H9 (cell line): ENCODE data around the gene SPAG4. TPM values are rescaled to one million over a fixed set of nuclear protein-coding genes. Genes with fewer than 3 reads are reported as not detected.

Experiments
- DNase-seq: peaks from one replicate; pipeline ENCODE4 v3.0.0-alpha.2; 2017
- H2AFZ ChIP-seq: one replicate; pipeline ENCODE4 v1.6.1; 2013; ENCODE audit warnings: mild to moderate bottlenecking, low read length, control low read depth, moderate library complexity
- H2AK5ac ChIP-seq: 2 replicates; pipeline ENCODE4 v1.6.1; 2013; ENCODE audit warnings: low read length, control low read depth, mixed read lengths; ENCODE audit not compliant: insufficient read length
- H2BK120ac ChIP-seq: one replicate; pipeline ENCODE4 v1.6.1; 2013; ENCODE audit warnings: low read depth, mild to moderate bottlenecking, low read length, control low read depth, inconsistent platforms; ENCODE audit not compliant: poor library complexity, severe bottlenecking
- H2BK12ac ChIP-seq: 2 replicates; pipeline ENCODE4 v1.6.1; 2013; ENCODE audit warnings: low read length, control low read depth, mixed read lengths, low read depth; ENCODE audit not compliant: insufficient read length
- H2BK15ac ChIP-seq: 2 replicates; pipeline ENCODE4 v1.6.1; 2013; ENCODE audit warnings: low read depth, low read length, control low read depth
- H2BK20ac ChIP-seq: one replicate; pipeline ENCODE4 v1.6.1; 2013; ENCODE audit warnings: low read depth, mild to moderate bottlenecking, low read length, control low read depth, inconsistent platforms; ENCODE audit not compliant: poor library complexity, severe bottlenecking
- H2BK5ac ChIP-seq: 2 replicates; pipeline ENCODE4 v1.6.1; 2013; ENCODE audit warnings: low read length, control low read depth, mixed read lengths; ENCODE audit not compliant: insufficient read length
- H3K14ac ChIP-seq: 2 replicates; pipeline ENCODE4 v1.6.1; 2013; ENCODE audit warnings: low read length, control low read depth; ENCODE audit not compliant: insufficient read depth
- H3K18ac ChIP-seq: 2 replicates; pipeline ENCODE4 v1.6.1; 2013; ENCODE audit warnings: low read depth, mild to moderate bottlenecking, mixed read lengths, low read length, control low read depth; ENCODE audit not compliant: insufficient read length
- H3K23ac ChIP-seq: 2 replicates; pipeline ENCODE4 v1.6.1; 2013; ENCODE audit warnings: low read length, control low read depth, mixed read lengths, low read depth; ENCODE audit not compliant: insufficient read length
- H3K23me2 ChIP-seq: 2 replicates; pipeline ENCODE4 v1.6.1; 2013; ENCODE audit warnings: low read depth, mild to moderate bottlenecking, mixed read lengths, low read length, control low read depth; ENCODE audit not compliant: insufficient read length, poor library complexity, severe bottlenecking
- H3K27ac ChIP-seq: 2 replicates; pipeline ENCODE4 v1.5.1; 2013; ENCODE audit warnings: low read length, control low read depth, mixed read lengths, low read depth; ENCODE audit not compliant: insufficient read length
- H3K27me3 ChIP-seq: 2 replicates; pipeline ENCODE4 v1.6.1; 2013; ENCODE audit warnings: low read length, control low read depth, inconsistent platforms; ENCODE audit not compliant: insufficient read depth
- H3K4ac ChIP-seq: 2 replicates; pipeline ENCODE4 v1.6.1; 2013; ENCODE audit warnings: low read depth, mild to moderate bottlenecking, control low read depth, inconsistent platforms, low read length, moderate library complexity
- H3K4me1 ChIP-seq: 2 replicates; pipeline ENCODE4 v1.6.1; 2013; ENCODE audit warnings: low read length, control low read depth, inconsistent platforms; ENCODE audit not compliant: insufficient read depth
- H3K4me2 ChIP-seq: 2 replicates; pipeline ENCODE4 v1.6.1; 2013; ENCODE audit warnings: low read length, control low read depth, mixed read lengths; ENCODE audit not compliant: insufficient read length, insufficient read depth
- H3K56ac ChIP-seq: 2 replicates; pipeline ENCODE4 v1.6.1; 2013; ENCODE audit warnings: low read depth, mild to moderate bottlenecking, mixed read lengths, low read length, control low read depth; ENCODE audit not compliant: insufficient read length
- H3K79me1 ChIP-seq: 2 replicates; pipeline ENCODE4 v1.6.1; 2013; ENCODE audit warnings: low read depth, mild to moderate bottlenecking, moderate library complexity, low read length, control low read depth, inconsistent platforms; ENCODE audit not compliant: insufficient read depth, poor library complexity, severe bottlenecking
- H3K79me2 ChIP-seq: 2 replicates; pipeline ENCODE4 v1.6.1; 2013; ENCODE audit warnings: low read length, control low read depth, inconsistent platforms; ENCODE audit not compliant: insufficient read depth
- H3K9ac ChIP-seq: 2 replicates; pipeline ENCODE4 v1.6.1; 2013; ENCODE audit warnings: low read length, control low read depth, mixed read lengths; ENCODE audit not compliant: insufficient read length; ENCODE audit errors: extremely low read depth
- H3K9me3 ChIP-seq: one replicate; pipeline ENCODE4 v1.6.1; 2013; ENCODE audit warnings: low read depth, low read length, inconsistent platforms; ENCODE audit not compliant: control insufficient read depth
- H3T11ph ChIP-seq: one replicate; pipeline ENCODE4 v1.6.1; 2013; ENCODE audit warnings: mild to moderate bottlenecking, low read length, control low read depth, inconsistent platforms
- H4K20me1 ChIP-seq: one replicate; pipeline ENCODE4 v1.6.1; 2013; ENCODE audit not compliant: control insufficient read depth, insufficient read length, insufficient read depth
- H4K5ac ChIP-seq: 2 replicates; pipeline ENCODE4 v1.6.1; 2013; ENCODE audit warnings: low read depth, mild to moderate bottlenecking, mixed read lengths, low read length, control low read depth; ENCODE audit not compliant: insufficient read length
- H4K8ac ChIP-seq: replicated peaks from 2 replicates; pipeline ENCODE4 v1.6.1; 2013; ENCODE audit warnings: low read length, control low read depth, mixed read lengths, low read depth; ENCODE audit not compliant: insufficient read length
- H4K91ac ChIP-seq: 2 replicates; pipeline ENCODE4 v1.6.1; 2013; ENCODE audit warnings: low read depth, mild to moderate bottlenecking, moderate library complexity, mixed read lengths, low read length, control low read depth; ENCODE audit not compliant: insufficient read length
- H3K27ac Mint-ChIP-seq, 3 experiments: 2 replicates in 2 of 3; 3 replicates in 1 of 3; pipeline ENCODE4 v1.8.0; 2020 to 2021; ENCODE audit warnings: mixed read lengths in 3 of 3, mild to moderate bottlenecking in 1 of 3, moderate library complexity in 1 of 3
- H3K27me3 Mint-ChIP-seq: 2 replicates; pipeline ENCODE4 v1.8.0; 2021; ENCODE audit warnings: low read depth, mild to moderate bottlenecking, moderate library complexity, mixed read lengths
- H3K36me3 Mint-ChIP-seq, 3 experiments: 2 replicates in 2 of 3; 3 replicates in 1 of 3; pipeline ENCODE4 v1.8.0; 2020 to 2021; ENCODE audit warnings: low read depth in 3 of 3, mixed read lengths in 3 of 3; ENCODE audit not compliant: insufficient read depth in 1 of 3
- H3K4me1 Mint-ChIP-seq, 2 experiments: 2 replicates each; pipeline ENCODE4 v1.8.0; 2020; ENCODE audit warnings: mixed read lengths in 2 of 2
- H3K4me3 Mint-ChIP-seq, 2 experiments: 2 replicates in 1 of 2; 3 replicates in 1 of 2; pipeline ENCODE4 v1.8.0; 2020 to 2021; ENCODE audit warnings: mild to moderate bottlenecking in 2 of 2, mixed read lengths in 2 of 2, moderate library complexity in 1 of 2
- H3K9me3 Mint-ChIP-seq, 2 experiments: 2 replicates in 1 of 2; 3 replicates in 1 of 2; pipeline ENCODE4 v1.8.0; 2020; ENCODE audit warnings: mild to moderate bottlenecking in 2 of 2, mixed read lengths in 2 of 2, moderate library complexity in 1 of 2
- WGBS: extraction: QIAGEN DNeasy Blood & Tissue Kit; methylation state at CpG from one replicate; pipeline ENCODE4 v1.1.7; 2013; ENCODE audit warnings: missing lambda C conversion rate, low lambda C conversion rate, mixed read lengths; ENCODE audit not compliant: insufficient read length; ENCODE audit errors: extremely low coverage; 5-methylcytosine and 5-hydroxymethylcytosine counted together
- total RNA-seq: library from RNA; stranded (reverse); gene quantifications from 2 replicates; pipeline ENCODE4 v1.2.1, GENCODE V29; 2021
- TF ChIP-seq, protein P1 (sequence below): fragments of 200-600 bp; sonication (generic); conservative IDR thresholded peaks from 3 replicates; pipeline ENCODE4 v1.8.0; 2021; ENCODE audit warnings: antibody characterized with exemption, mild to moderate bottlenecking

Gene SPAG4
- total RNA-seq, 1 experiment from 2014 or later = 4.9 TPM

DNA sequence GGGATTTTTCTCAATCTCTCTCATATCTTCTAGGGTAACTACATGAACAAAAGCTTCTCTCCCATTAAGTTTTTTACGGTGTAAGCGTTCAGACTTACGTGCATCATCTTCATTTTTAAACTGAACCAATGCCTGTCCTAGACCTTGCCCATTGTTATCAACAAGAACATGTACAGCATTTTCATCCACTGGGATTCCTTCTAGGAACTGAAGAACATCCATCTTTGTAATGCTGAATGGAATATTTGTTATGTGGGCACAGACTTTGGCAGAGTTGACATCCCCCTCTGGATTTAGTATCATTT is 37.8 kb downstream of the SPAG4 start:
- Histone ChIP-seq H4K20me1 (peaks cover 4% of the 10 kb centered on the region), H2AK5ac (no peak overlapping the region), H3K4me2 (no peak overlapping the region), H2BK12ac (no peak overlapping the region), H2BK15ac (no peak overlapping the region), H4K91ac (no peak overlapping the region), H2BK20ac (no peak overlapping the region), H3K27ac (no peak overlapping the region), H3K79me2 (peaks cover 59% of the 10 kb centered on the region), H3K56ac (no peak overlapping the region), H3K18ac (no peak overlapping the region), H3K79me1 (peaks cover 5% of the 10 kb centered on the region), H4K8ac (no peak overlapping the region), H3K27me3 (no peaks in the 10 kb centered on the region), H2BK5ac (no peak overlapping the region), H2BK120ac (no peak overlapping the region), H3K9ac (no peak overlapping the region), H3K23ac (no peak overlapping the region), H3K14ac (no peak overlapping the region), H3K4me1 (no peaks in the 10 kb centered on the region), H2AFZ (no peak overlapping the region), H3K9me3 (no peaks in the 10 kb centered on the region), H3K23me2 (no peaks in the 10 kb centered on the region), H3T11ph (no peak overlapping the region), H4K5ac (no peak overlapping the region), H3K4ac (no peak overlapping the region)
- no CpG with 5 or more reads among the region's 3 CpGs for WGBS
- Mint-ChIP-seq H3K4me3 (no peak overlapping the region), H3K4me1 (peaks cover 7 to 8% of the 10 kb centered on the region in 2 experiments; a peak in 2 of 4 replicates), H3K27ac (no peak overlapping the region), H3K27me3 (no peaks in the 10 kb centered on the region), H3K9me3 (no peaks in the 10 kb centered on the region), H3K36me3 (peaks cover 1 to 25% (median 21%) of the 10 kb centered on the region in 3 experiments; a peak in 6 of 7 replicates)
- no peak for DNase-seq
- TF ChIP-seq, protein P1, sequence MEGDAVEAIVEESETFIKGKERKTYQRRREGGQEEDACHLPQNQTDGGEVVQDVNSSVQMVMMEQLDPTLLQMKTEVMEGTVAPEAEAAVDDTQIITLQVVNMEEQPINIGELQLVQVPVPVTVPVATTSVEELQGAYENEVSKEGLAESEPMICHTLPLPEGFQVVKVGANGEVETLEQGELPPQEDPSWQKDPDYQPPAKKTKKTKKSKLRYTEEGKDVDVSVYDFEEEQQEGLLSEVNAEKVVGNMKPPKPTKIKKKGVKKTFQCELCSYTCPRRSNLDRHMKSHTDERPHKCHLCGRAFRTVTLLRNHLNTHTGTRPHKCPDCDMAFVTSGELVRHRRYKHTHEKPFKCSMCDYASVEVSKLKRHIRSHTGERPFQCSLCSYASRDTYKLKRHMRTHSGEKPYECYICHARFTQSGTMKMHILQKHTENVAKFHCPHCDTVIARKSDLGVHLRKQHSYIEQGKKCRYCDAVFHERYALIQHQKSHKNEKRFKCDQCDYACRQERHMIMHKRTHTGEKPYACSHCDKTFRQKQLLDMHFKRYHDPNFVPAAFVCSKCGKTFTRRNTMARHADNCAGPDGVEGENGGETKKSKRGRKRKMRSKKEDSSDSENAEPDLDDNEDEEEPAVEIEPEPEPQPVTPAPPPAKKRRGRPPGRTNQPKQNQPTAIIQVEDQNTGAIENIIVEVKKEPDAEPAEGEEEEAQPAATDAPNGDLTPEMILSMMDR = no peak
